Subcutaneous abdominal adipose tissue (tissue), 5 donors: ENCODE measurements around the gene RYR2.
"Not testable (repeated sequence)": the region's sequence is repeated elsewhere in the genome, so short reads cannot be mapped to it uniquely, and the experiment has no call there.

Source experiments
- H3K27ac ChIP-seq: one replicate; pipeline ENCODE4 v1.7.0; 2013; ENCODE audit warnings: low read depth, mild to moderate bottlenecking, inconsistent platforms, low read length, moderate library complexity
- H3K27me3 ChIP-seq, 5 donors: one replicate each; pipeline ENCODE4 v1.7.0; 2013; ENCODE audit warnings: low read length in 5 of 5, inconsistent platforms in 1 of 5; ENCODE audit not compliant: control insufficient read depth in 5 of 5, insufficient read depth in 4 of 5
- H3K36me3 ChIP-seq, 5 donors: one replicate each; pipeline ENCODE4 v1.7.0; 2013; ENCODE audit warnings: low read length in 5 of 5; ENCODE audit not compliant: control insufficient read depth in 5 of 5, insufficient read depth in 5 of 5
- H3K4me1 ChIP-seq, 5 donors: one replicate each; pipeline ENCODE4 v1.7.0; 2013; ENCODE audit warnings: low read length in 5 of 5, mild to moderate bottlenecking in 3 of 5, moderate library complexity in 1 of 5; ENCODE audit not compliant: control insufficient read depth in 5 of 5, insufficient read depth in 5 of 5
- H3K4me3 ChIP-seq, 5 donors: one replicate each; pipeline ENCODE4 v1.7.0; 2013; ENCODE audit warnings: low read length in 5 of 5, low read depth in 1 of 5
- H3K9ac ChIP-seq, 5 donors: one replicate each; pipeline ENCODE4 v1.7.0; 2013; ENCODE audit warnings: low read length in 5 of 5, mild to moderate bottlenecking in 4 of 5, moderate library complexity in 3 of 5
- H3K9me3 ChIP-seq, 5 donors: one replicate each; pipeline ENCODE4 v1.7.0; 2013; ENCODE audit warnings: low read length in 5 of 5; ENCODE audit not compliant: control insufficient read depth in 5 of 5
- donor health status: healthy.
- donor health status: healthy.
- donor health status: healthy.
- donor health status: healthy.
- donor health status: healthy.

The RYR2 gene

DNA sequence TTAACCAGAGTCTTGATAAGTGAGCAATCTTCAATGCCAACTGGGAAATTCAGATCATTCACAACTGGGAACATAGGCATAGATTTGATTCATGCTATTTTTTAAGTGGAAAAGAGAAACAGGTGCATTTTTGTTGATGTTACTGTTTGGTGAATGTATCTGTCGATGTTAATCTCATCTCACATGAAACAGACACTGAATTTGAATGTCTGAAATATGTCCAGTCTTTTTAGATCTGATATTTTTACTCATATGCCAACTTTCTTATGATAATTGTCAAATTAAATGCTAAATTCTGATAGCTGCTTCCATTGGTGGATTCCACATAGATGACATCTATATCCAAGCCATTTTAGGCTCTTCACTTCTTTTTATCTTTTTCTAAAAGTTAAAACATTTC lies 213.1 kb downstream of the RYR2 start:
- Histone ChIP-seq H3K27ac (no peak overlapping the region), H3K4me1 (no peaks in the 10 kb centered on the region), H3K4me3 (no peak overlapping the region)

DNA sequence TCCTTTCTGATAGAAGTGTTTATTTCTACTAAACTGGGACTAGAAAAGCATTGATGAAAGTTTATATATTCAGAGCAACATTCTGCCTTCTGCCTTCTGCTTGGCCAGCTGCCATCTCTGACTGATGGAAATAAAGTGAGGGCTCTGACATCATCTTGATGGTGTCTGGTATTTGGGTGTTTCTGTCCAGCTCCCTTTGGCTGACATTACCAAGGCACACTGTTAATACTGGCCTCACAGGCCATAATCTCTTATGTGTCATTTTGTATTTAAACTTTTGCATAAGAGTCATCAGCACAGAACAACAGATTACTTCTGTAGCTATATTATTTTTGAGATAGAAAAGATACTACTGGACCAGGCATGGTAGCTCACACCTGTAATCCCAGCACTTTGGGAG lies 216.9 kb downstream of the RYR2 start:
- Histone ChIP-seq H3K27ac (no peak overlapping the region), H3K27me3 (no peaks in the 10 kb centered on the region), H3K36me3 (no peaks in the 10 kb centered on the region), H3K9me3 (no peaks in the 10 kb centered on the region), H3K4me3 (no peak overlapping the region), H3K9ac (no peak overlapping the region), H3K4me1 (no peaks in the 10 kb centered on the region)

More for the DNA sequence above, 213.1 kb downstream of the RYR2 start:
- H3K36me3 ChIP-seq: no peaks in the 10 kb centered on the region
- no peak overlapping the region for H3K9ac ChIP-seq
- H3K27me3 ChIP-seq: no peaks in the 10 kb centered on the region
- no peaks in the 10 kb centered on the region for H3K9me3 ChIP-seq

DNA sequence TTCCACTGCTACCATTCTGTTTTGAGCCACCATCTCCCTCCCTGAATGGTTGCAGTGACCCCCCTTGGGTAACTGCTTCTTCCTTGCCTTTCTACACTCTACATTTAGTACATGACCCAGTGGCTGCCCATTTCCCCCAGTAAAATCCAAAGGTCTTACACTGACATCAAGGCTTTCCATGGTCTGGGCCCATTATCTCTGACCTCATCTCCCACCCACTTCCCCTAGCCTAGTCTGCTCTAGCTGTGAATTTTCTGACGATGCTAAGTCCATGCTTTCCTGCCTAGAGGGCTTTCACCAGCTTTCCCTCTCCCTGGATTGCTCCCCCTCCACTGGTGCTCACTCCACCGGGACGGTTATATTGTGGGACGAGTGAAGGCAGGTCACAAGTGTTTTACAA lies 219.2 kb downstream of the RYR2 start:
- Histone ChIP-seq H3K9ac (no peak overlapping the region), H3K36me3 (no peaks in the 10 kb centered on the region), H3K4me1 (no peaks in the 10 kb centered on the region), H3K9me3 (no peaks in the 10 kb centered on the region), H3K27me3 (no peaks in the 10 kb centered on the region), H3K27ac (no peak overlapping the region), H3K4me3 (no peak overlapping the region)

DNA sequence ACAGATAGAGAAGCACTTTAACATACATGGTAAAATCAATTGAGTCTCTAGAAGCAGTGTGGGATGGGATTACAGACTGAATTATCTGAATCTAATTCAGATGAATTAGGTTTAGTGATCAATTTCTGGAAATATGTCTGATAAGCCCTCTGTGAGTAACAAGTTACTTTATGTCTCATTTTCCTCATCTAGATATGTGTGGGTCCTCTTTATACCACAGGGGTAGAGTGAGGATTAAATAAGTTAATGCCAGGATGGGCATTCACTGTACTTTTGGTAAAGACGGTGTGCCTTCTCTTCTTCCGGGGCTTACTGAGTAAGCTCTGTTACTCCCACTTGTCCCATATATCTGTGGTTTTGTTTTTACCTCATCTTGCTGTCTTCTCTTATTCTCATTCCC lies 225.8 kb downstream of the RYR2 start:
- Histone ChIP-seq H3K4me3 (no peak overlapping the region), H3K27me3 (no peaks in the 10 kb centered on the region), H3K27ac (no peak overlapping the region), H3K4me1 (no peaks in the 10 kb centered on the region), H3K9ac (no peak overlapping the region), H3K9me3 (no peaks in the 10 kb centered on the region), H3K36me3 (no peaks in the 10 kb centered on the region)

DNA sequence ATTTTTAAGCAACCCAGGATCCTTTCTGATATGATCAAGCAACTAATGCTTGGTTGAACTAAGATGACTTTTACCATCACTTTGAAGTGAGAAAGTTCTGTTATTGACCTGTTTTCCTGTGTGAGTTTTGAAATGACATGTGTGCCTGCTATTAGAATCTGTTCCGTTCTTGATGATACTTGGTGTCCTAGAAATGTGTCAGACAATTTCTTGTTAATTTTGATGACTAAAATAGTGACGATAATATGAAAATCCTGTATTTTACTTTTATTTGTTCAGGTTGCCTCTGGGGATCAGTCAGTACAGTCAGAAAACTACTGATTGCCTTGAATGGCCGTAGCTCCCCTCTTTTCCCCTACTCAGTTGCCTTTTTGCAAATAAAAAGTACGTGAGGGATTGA lies 228.0 kb downstream of the RYR2 start:
- no peak overlapping the region for H3K4me3 ChIP-seq
- H3K27ac ChIP-seq: no peak overlapping the region
- H3K27me3 ChIP-seq: no peaks in the 10 kb centered on the region
- no peaks in the 10 kb centered on the region for H3K4me1 ChIP-seq
- no peaks in the 10 kb centered on the region for H3K9me3 ChIP-seq
- no peaks in the 10 kb centered on the region for H3K36me3 ChIP-seq
- H3K9ac ChIP-seq: no peak overlapping the region

DNA sequence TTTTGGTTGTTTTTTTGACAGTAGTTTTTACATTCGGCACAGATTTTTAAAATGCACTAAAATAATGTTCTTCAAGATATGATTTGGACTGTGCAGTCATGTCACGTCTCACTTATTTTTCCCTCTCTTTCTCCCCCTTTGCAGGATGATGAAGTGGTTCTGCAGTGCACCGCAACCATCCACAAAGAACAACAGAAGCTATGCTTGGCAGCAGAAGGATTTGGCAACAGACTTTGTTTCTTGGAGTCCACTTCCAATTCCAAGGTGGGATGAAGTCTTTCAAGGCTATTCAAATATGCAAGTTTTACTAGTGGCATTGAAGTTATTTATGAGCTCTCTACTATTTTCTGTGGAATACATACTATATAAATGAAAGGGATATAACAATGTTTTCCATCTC lies 228.4 kb downstream of the RYR2 start:
- Histone ChIP-seq H3K4me1 (no peaks in the 10 kb centered on the region), H3K36me3 (no peaks in the 10 kb centered on the region), H3K9me3 (no peaks in the 10 kb centered on the region), H3K9ac (no peak overlapping the region), H3K27ac (no peak overlapping the region), H3K4me3 (no peak overlapping the region), H3K27me3 (no peaks in the 10 kb centered on the region)

DNA sequence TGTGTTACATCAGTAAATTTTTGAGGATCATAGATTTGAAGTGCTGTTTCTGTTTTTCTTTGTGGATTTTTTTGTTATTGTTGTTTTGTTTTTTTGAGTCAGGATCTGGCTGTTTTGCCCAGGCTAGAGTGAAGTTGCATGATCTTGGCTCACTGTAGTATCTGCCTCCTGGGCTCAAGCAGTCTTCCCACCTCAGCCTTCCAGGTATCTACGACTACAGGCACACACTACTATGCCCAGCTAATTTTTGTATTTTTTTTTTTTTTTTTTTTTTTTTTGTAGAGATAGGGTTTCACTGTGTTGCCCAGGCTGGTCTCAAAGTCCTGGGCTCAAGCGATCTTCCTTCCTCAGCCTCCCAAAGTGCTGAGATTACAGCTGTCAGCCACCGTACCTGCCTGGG lies 236.0 kb downstream of the RYR2 start:
- not testable (repeated sequence) for H3K4me1 ChIP-seq, H3K36me3 ChIP-seq, H3K4me3 ChIP-seq, H3K27me3 ChIP-seq, H3K9ac ChIP-seq, H3K9me3 ChIP-seq, H3K27ac ChIP-seq

DNA sequence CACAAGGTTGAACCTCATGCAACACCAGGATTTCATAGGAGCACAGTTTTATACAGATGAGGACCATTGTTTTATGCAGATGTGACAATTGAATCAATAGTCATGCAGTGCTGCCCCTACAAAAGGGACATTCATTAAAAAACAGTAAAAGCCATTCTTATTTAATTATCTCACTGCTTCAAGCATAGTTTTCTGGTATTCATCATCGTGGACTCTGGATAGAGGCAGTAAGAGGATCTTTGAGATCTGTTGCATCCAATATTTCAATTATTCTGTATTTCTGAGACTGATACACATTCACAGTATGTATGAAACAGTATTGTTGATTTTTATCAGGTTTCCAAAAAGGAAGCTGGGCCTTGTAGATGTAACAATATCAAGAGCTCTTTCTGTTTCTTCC lies 237.6 kb downstream of the RYR2 start:
- Histone ChIP-seq H3K27ac (no peak overlapping the region), H3K27me3 (no peaks in the 10 kb centered on the region), H3K9ac (no peak overlapping the region), H3K9me3 (no peaks in the 10 kb centered on the region), H3K36me3 (no peaks in the 10 kb centered on the region), H3K4me1 (no peaks in the 10 kb centered on the region), H3K4me3 (no peak overlapping the region)

DNA sequence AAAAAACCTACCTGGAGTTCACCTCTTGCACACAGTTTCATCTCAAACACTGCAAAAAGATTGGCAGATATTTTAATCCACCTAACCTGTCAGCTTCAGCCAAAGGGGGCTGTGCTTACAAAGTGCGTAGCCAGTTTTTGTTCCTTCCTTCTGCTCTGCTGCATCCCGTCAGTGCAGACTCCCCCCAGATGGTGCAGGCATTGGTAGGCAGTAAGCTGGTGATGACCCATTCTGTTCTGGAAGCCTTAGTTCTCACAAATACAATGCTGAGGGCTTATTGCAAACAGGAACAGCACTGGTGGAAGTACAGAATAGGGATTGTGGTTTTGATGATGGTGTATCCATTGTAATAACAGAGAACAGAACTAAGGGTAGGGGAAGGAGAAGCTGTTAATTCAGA lies 239.5 kb downstream of the RYR2 start:
- no peaks in the 10 kb centered on the region for H3K36me3 ChIP-seq
- no peaks in the 10 kb centered on the region for H3K27me3 ChIP-seq
- H3K4me1 ChIP-seq: no peaks in the 10 kb centered on the region
- no peaks in the 10 kb centered on the region for H3K9me3 ChIP-seq
- H3K27ac ChIP-seq: no peak overlapping the region
- H3K4me3 ChIP-seq: no peak overlapping the region
- H3K9ac ChIP-seq: no peak overlapping the region

DNA sequence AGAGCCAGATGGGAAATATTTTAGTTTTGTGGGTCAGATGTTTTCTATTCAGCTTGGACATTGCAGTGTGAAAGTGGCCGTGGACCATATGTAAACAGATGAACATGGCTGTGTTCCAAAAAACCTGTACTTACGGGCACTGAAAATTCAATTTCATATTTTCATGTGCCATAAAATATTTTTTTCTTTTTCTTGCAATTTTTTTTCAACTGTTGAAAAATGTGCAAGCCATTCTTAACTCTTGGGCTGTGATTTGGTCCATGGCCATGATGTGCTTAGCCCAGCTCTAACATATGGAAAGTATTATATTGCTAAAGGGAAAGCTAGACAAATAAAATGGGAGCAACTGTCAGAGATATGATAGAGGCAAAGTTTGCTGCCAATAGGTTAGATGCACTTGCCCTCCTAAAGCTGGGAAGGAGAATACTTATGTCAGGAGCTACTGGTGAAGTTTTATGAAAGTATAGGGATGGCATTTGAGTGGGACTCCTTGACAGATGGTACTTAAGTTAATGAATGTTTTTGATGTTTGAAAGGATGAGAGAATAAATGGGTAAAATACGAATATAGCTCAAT lies 240.3 kb downstream of the RYR2 start:
- H3K27me3 ChIP-seq: no peaks in the 10 kb centered on the region
- H3K9ac ChIP-seq: no peak overlapping the region
- no peaks in the 10 kb centered on the region for H3K36me3 ChIP-seq
- H3K27ac ChIP-seq: no peak overlapping the region
- no peaks in the 10 kb centered on the region for H3K9me3 ChIP-seq
- no peaks in the 10 kb centered on the region for H3K4me1 ChIP-seq
- no peak overlapping the region for H3K4me3 ChIP-seq
